Activated naive CD8-positive, alpha-beta T cell treated with anti-CD3 and anti-CD28 coated beads for 36 hours (primary cell): Measurements from ENCODE around the gene ZNF844. TPM values are rescaled to one million over a fixed set of nuclear protein-coding genes. Genes with fewer than 3 reads are reported as not detected.

Experiments used
- DNase-seq: peaks from one replicate; pipeline ENCODE4 v3.0.0; 2021
- H3K27ac Mint-ChIP-seq: one replicate; pipeline ENCODE4 v1.8.0; 2022; ENCODE audit warnings: mild to moderate bottlenecking, moderate library complexity, mixed read lengths
- H3K27me3 Mint-ChIP-seq: one replicate; pipeline ENCODE4 v1.8.0; 2022; ENCODE audit warnings: mild to moderate bottlenecking, mixed read lengths
- H3K36me3 Mint-ChIP-seq: one replicate; pipeline ENCODE4 v1.8.0; 2021; ENCODE audit warnings: mild to moderate bottlenecking, mixed read lengths
- H3K4me1 Mint-ChIP-seq: one replicate; pipeline ENCODE4 v1.8.0; 2021; ENCODE audit warnings: mixed read lengths
- H3K4me3 Mint-ChIP-seq: one replicate; pipeline ENCODE4 v1.8.0; 2022; ENCODE audit warnings: mild to moderate bottlenecking, moderate library complexity, mixed read lengths
- H3K9me3 Mint-ChIP-seq: one replicate; pipeline ENCODE4 v1.8.0; 2022; ENCODE audit warnings: mixed read lengths
- total RNA-seq, 2 experiments: library from RNA; stranded (reverse); gene quantifications; one replicate each; pipeline ENCODE4 v1.2.3, GENCODE V29; 2021

The ZNF844 gene
- total RNA-seq, 2 experiments from 2014 or later: 4.0 to 4.8 TPM

GRCh38 chr19:12117201-12117970 is 52.9 kb downstream of the ZNF844 start:
- H3K27ac Mint-ChIP-seq: no peak overlapping the region

GRCh38 chr19:12126707-12127106 is 62.2 kb downstream of the ZNF844 start:
- DNase-seq: no peak
- Mint-ChIP-seq H3K9me3 (peaks cover 14% of the 10 kb centered on the region), H3K4me1 (peaks cover 2% of the 10 kb centered on the region), H3K4me3 (no peak overlapping the region), H3K36me3 (peaks cover 15% of the 10 kb centered on the region), H3K27me3 (no peaks in the 10 kb centered on the region), H3K27ac (no peak overlapping the region)

More at GRCh38 chr19:12117201-12117970, 52.9 kb downstream of the ZNF844 start:
- H3K27me3 Mint-ChIP-seq: no peaks in the 10 kb centered on the region
- peaks cover 27% of the 10 kb centered on the region for H3K36me3 Mint-ChIP-seq
- H3K4me1 Mint-ChIP-seq: peaks cover 10% of the 10 kb centered on the region
- H3K9me3 Mint-ChIP-seq: peaks cover 10% of the 10 kb centered on the region
- H3K4me3 Mint-ChIP-seq: no peak overlapping the region
- no peak for DNase-seq

Other genes starting within 250 kb of the ZNF844 start
- gene ZNF439, start 216.0 kb upstream of the ZNF844 start, total RNA-seq: 1 to 10 TPM; 6.0 to 6.4 TPM
- 1 to 10 TPM; 2.8 to 3.8 TPM for gene ZNF69, start 176.9 kb upstream of the ZNF844 start, total RNA-seq
- 10 to 100 TPM; 10.2 to 11.3 TPM for gene ZNF700, start 139.6 kb upstream of the ZNF844 start, total RNA-seq
- gene ZNF763, start 99.7 kb upstream of the ZNF844 start, total RNA-seq: under 1 TPM; 0.85 to 0.96 TPM
- 1 to 10 TPM; 2.2 to 2.3 TPM for gene ZNF433, start 29.1 kb upstream of the ZNF844 start, total RNA-seq
- gene ZNF878, start 11.8 kb upstream of the ZNF844 start, total RNA-seq: 1 to 10 TPM; 1.1 TPM
- 1 to 10 TPM in 1 of 2 experiments, under 1 TPM in 1; 0.74 to 2.6 TPM for gene ZNF20, start 75.6 kb downstream of the ZNF844 start, total RNA-seq
- gene ZNF625, start 92.0 kb downstream of the ZNF844 start, total RNA-seq: 1 to 10 TPM; 3.9 to 4.0 TPM
- 10 to 100 TPM; 11.6 to 12.9 TPM for gene ZNF136, start 98.4 kb downstream of the ZNF844 start, total RNA-seq
- 1 to 10 TPM; 5.6 to 6.6 TPM for gene ZNF44, start 230.2 kb downstream of the ZNF844 start, total RNA-seq